A549 (cell line): ENCODE data around the gene PRF1. TPM values are rescaled to one million over a fixed set of nuclear protein-coding genes. Genes with fewer than 3 reads are reported as not detected.

ENCODE experiments used
- ATAC-seq, 2 experiments: fragments of 200-7000 bp in 1 of 2; fragments of >200 bp in 1 of 2; cut with Nextera tagmentation in 1 of 2; cut with Tn5 transposase in 1 of 2; 3 replicates each; pipeline versions ENCODE4 v1.8.0 to v1.9.1; 2018 to 2020; ENCODE audit warnings: mild to moderate bottlenecking in 1 of 2, moderate library complexity in 1 of 2
- CTCF ChIA-PET: fragments of 300-600 bp; sonication (Branson Sonifier 250); formaldehyde crosslinking; extraction: SDS; loops from one replicate; lab custom pipeline; 2021; ENCODE audit warnings: antibody characterized with exemption, inconsistent platforms; lab: Yijun Ruan, JAX
- POLR2A ChIA-PET: fragments of 350-600 bp; formaldehyde crosslinking; extraction: SDS; loops from one replicate; lab custom pipeline; 2021; ENCODE audit warnings: antibody characterized with exemption, inconsistent platforms; lab: Yijun Ruan, JAX
- DNase-seq, 2 experiments: peaks; one replicate each; pipeline versions ENCODE4 v3.0.0 to v3.0.0-alpha.2; 2011 to 2016; ENCODE audit warnings: low read depth in 1 of 2, low spot score in 1 of 2
- FAIRE-seq: peaks from 2 replicates; lab custom pipeline; 2011; peaks lifted over from hg19 to GRCh38; lab: Jason Lieb, UNC
- H3K27ac ChIP-seq, 2 experiments: fragments of >200 bp; sonication (Bioruptor Twin); formaldehyde crosslinking; 3 replicates each; pipeline ENCODE4 v1.5.1; 2016 to 2017
- H3K4me1 ChIP-seq: fragments of >200 bp; sonication (Bioruptor Twin); formaldehyde crosslinking; 3 replicates; pipeline ENCODE4 v1.6.1; 2016
- H3K4me2 ChIP-seq: fragments of >200 bp; sonication (Bioruptor Twin); formaldehyde crosslinking; 3 replicates; pipeline ENCODE4 v1.6.1; 2016
- H3K4me3 ChIP-seq: fragments of >200 bp; sonication (Bioruptor Twin); formaldehyde crosslinking; 3 replicates; pipeline ENCODE4 v1.5.1; 2016
- H3K9me3 ChIP-seq: fragments of >200 bp; sonication (Bioruptor Twin); formaldehyde crosslinking; 3 replicates; pipeline ENCODE4 v1.6.1; 2016
- E2F6 ChIP-seq: IDR thresholded peaks from 2 replicates; pipeline ENCODE4 v1.6.1; 2012; ENCODE audit warnings: low read depth, borderline replicate concordance
- FOSL2 ChIP-seq, 2 experiments: fragments of 450-650 bp in 1 of 2; fragments of >200 bp in 1 of 2; sonication (Bioruptor Twin) in 1 of 2; formaldehyde crosslinking; IDR thresholded peaks; 2 replicates each; pipeline versions ENCODE4 v1.5.0 to v1.6.1; 2016 to 2020; ENCODE audit warnings: mild to moderate bottlenecking in 1 of 2, moderate library complexity in 1 of 2
- FOXS1 ChIP-seq: fragments of 250-450 bp; sonication (Bioruptor Pico); IDR thresholded peaks from 2 replicates; pipeline ENCODE4 v1.5.0; 2020; ENCODE audit warnings: mild to moderate bottlenecking, moderate library complexity
- HEYL ChIP-seq: fragments of 250-450 bp; sonication (Bioruptor Pico); IDR thresholded peaks from 2 replicates; pipeline ENCODE4 v1.8.0; 2021; ENCODE audit warnings: mild to moderate bottlenecking, moderate library complexity
- HOXB13 ChIP-seq: fragments of 250-450 bp; sonication (Bioruptor Pico); IDR thresholded peaks from 2 replicates; pipeline ENCODE4 v1.5.0; 2020; ENCODE audit warnings: low read depth, mild to moderate bottlenecking, moderate library complexity
- HOXB5 ChIP-seq: fragments of 250-450 bp; sonication (Bioruptor Pico); IDR thresholded peaks from 2 replicates; pipeline ENCODE4 v1.5.0; 2020; ENCODE audit warnings: mild to moderate bottlenecking, moderate library complexity
- PHF8 ChIP-seq: fragments of 200-600 bp; sonication (generic); IDR thresholded peaks from 2 replicates; pipeline ENCODE4 v1.6.1; 2016; ENCODE audit warnings: low read depth, mild to moderate bottlenecking, antibody characterized with exemption, moderate library complexity, borderline replicate concordance
- RARB ChIP-seq: fragments of 250-450 bp; sonication (Bioruptor Pico); IDR thresholded peaks from 2 replicates; pipeline ENCODE4 v1.8.0; 2021; ENCODE audit warnings: mild to moderate bottlenecking, moderate library complexity
- RCOR1 ChIP-seq: fragments of 150-350 bp; IDR thresholded peaks from 2 replicates; pipeline ENCODE4 v1.6.1; 2014; ENCODE audit warnings: antibody characterized with exemption, low read length, low read depth
- SREBF2 ChIP-seq: fragments of 450-650 bp; IDR thresholded peaks from 2 replicates; pipeline ENCODE4 v1.6.1; 2014; ENCODE audit warnings: mild to moderate bottlenecking, moderate library complexity
- TFCP2L1 ChIP-seq: fragments of 250-450 bp; sonication (Bioruptor Pico); IDR thresholded peaks from 2 replicates; pipeline ENCODE4 v1.5.0; 2021; ENCODE audit warnings: mild to moderate bottlenecking
- ZNF302 ChIP-seq: fragments of 250-450 bp; sonication (Bioruptor Pico); IDR thresholded peaks from 2 replicates; pipeline ENCODE4 v1.9.0; 2021; ENCODE audit warnings: inconsistent platforms, mild to moderate bottlenecking, moderate library complexity
- ZSCAN20 ChIP-seq: fragments of 250-450 bp; sonication (Bioruptor Pico); IDR thresholded peaks from 2 replicates; pipeline ENCODE4 v1.8.0; 2022; ENCODE audit warnings: mild to moderate bottlenecking, moderate library complexity
- WGBS: methylation state at CpG from one replicate; pipeline ENCODE4 v1.1.6; 2017; ENCODE audit errors: missing lambda C conversion rate; 5-methylcytosine and 5-hydroxymethylcytosine counted together
- polyA plus RNA-seq, 4 experiments: library from polyadenylated mRNA; depleted of rRNA in 3 of 4; stranded (reverse); fragments of >200 nt; fragmentation: RNase III in 1 of 4; extraction: RNeasy Plus Mini Kit Qiagen cat#74134 plus additional on column Dnase treatment in 1 of 4; gene quantifications; 2 replicates in 3 of 4; 3 replicates in 1 of 4; pipeline ENCODE4 v1.2.3, GENCODE V29; 2011 to 2017
- TF ChIP-seq, protein P1 (sequence below): fragments of >200 bp; sonication (Bioruptor Twin); formaldehyde crosslinking; IDR thresholded peaks from 3 replicates; pipeline ENCODE4 v1.6.1; 2016

Gene PRF1
- polyA plus RNA-seq, 2 of the 4 experiments (the other 2 are of a cell fraction): not detected

GRCh38 chr10:70597856-70598815, 4.4 kb downstream of the PRF1 start (continued):
- no peak for TF ChIP-seq HEYL (CRISPR knock-in tag)
- TF ChIP-seq, all 56 proteins: peak for 0

DNA sequence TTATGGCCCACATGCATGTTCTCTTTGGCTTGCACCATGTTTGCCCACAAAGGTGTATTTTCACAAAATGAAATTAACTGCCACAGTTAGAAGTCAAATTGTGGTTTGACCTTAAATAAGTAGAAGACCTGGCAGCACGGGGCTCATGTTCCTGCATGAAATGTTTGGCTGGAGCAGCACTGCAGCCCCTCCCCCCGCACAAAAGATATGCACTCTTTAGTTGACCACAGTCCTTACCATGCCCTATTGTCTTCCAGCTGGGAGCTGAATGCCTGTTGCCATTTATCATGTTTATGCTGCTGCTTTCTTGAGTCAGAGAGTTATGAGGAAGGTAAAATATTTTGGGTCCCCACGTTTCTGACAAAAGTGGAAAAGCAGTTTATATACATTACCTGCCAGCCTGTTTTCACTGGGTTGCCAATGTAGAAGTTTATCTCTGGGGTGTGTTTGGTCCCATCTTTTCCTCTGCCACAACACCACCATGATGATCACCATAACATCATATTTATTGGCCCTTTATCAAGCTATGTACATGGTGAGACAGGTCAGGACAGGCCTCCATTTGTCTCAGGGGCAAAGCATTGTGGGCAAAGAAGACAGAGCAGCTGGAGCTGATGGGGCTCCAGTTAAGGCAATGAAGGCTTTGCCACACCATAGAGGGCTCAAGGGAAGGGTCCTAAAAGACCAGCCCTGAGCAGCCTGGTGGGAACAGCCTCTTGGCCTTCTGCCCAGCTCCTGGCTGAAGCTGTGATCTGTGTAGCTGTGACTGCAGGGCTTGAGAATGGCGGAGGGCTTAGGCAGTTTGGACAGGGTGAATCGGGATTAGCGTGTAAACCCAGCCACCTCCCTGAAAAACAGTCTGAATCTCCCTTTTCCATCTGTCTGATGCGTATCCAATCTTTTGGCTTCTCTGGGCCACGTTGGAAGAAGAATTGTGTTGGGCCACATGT, 5.4 kb downstream of the PRF1 start:
- H3K27ac ChIP-seq: no peak overlapping the region
- ChIA-PET CTCF (interaction anchor here (0.7 to 1.5 kb wide), 4 partner anchors 11 to 162 kb away, joined by 3 to 5 read pairs (median 3); no protein-coding TSS in a partner anchor), POLR2A (no interaction called here)
- no peak for DNase-seq
- no peak for ATAC-seq
- FAIRE-seq: no peak
- TF ChIP-seq, protein P1, sequence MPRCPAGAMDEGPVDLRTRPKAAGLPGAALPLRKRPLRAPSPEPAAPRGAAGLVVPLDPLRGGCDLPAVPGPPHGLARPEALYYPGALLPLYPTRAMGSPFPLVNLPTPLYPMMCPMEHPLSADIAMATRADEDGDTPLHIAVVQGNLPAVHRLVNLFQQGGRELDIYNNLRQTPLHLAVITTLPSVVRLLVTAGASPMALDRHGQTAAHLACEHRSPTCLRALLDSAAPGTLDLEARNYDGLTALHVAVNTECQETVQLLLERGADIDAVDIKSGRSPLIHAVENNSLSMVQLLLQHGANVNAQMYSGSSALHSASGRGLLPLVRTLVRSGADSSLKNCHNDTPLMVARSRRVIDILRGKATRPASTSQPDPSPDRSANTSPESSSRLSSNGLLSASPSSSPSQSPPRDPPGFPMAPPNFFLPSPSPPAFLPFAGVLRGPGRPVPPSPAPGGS: no peak
- TF ChIP-seq SREBF2: no peak
- TF ChIP-seq RCOR1: no peak
- TF ChIP-seq HOXB13 (CRISPR knock-in tag): no peak
- H3K4me2 ChIP-seq: no peak overlapping the region
- H3K4me1 ChIP-seq: no peaks in the 10 kb centered on the region
- 83% methylated on average over 8 of the region's 8 CpGs for WGBS
- H3K9me3 ChIP-seq: no peaks in the 10 kb centered on the region
- H3K4me3 ChIP-seq: no peak overlapping the region

DNA sequence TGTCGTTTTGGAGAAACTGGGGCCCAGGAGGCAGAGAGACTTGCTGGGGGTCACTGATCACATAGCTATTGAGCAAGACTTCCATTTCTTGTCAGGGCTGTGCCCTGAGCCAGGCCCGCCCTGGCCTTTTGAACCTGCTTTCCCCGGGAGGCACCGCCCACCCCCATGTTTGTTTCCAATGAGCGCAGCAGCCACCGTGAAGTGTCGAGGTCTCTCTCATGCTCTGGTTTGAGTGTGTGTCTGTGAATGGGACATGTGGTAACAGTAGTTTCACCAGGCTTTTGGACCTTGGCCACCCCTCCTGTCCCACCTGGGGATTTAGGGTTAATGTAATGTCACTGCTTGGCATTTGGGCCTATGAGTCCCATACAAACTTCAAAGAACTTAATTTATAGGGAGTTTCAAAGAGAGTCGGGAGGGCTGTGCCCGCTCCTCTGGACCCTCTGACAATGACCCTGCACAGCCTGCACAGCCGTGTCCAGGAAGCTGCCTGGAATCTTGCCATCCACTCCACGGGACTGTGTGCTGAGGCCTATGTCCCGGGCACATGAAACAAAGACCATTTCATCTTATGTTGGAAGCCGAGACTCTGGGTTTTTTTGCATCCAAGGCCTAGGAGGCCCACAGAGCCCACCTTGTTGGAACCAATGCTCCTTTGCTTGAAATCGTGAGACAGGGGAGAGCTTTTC, 6.3 kb downstream of the PRF1 start:
- CTCF ChIA-PET: interaction anchor here (1.0 kb wide), 1 partner anchor 163 kb away, joined by 3 read pairs; no protein-coding TSS in a partner anchor
- H3K27ac ChIP-seq: no peak overlapping the region
- no peak for TF ChIP-seq FOXS1
- no peak for ATAC-seq
- no peaks in the 10 kb centered on the region for H3K9me3 ChIP-seq
- no peak overlapping the region for H3K4me3 ChIP-seq
- H3K4me1 ChIP-seq: no peaks in the 10 kb centered on the region
- POLR2A ChIA-PET: no interaction called here
- no peak overlapping the region for H3K4me2 ChIP-seq
- 75% methylated on average over 14 of the region's 14 CpGs for WGBS
- no peak for DNase-seq
- no peak for FAIRE-seq

GRCh38 chr10:70595566-70596016, 7.0 kb downstream of the PRF1 start:
- H3K4me3 ChIP-seq: no peak overlapping the region
- no peaks in the 10 kb centered on the region for H3K4me1 ChIP-seq
- H3K9me3 ChIP-seq: no peaks in the 10 kb centered on the region
- no peak for ATAC-seq
- DNase-seq: no peak
- no peak for FAIRE-seq
- H3K4me2 ChIP-seq: no peak overlapping the region
- WGBS: 64% methylated on average over 5 of the region's 5 CpGs
- ChIA-PET CTCF (no interaction called here), POLR2A (interaction anchor here (0.7 kb wide), 1 partner anchor 145 kb away, joined by 4 read pairs; no protein-coding TSS in a partner anchor)
- TF ChIP-seq FOSL2 (IDR thresholded peaks at IDR 0.05) (no peak), FOSL2 (CRISPR knock-in tag; IDR thresholded peaks at IDR 0.05) (no peak), ZSCAN20 (no peak), RARB (CRISPR knock-in tag) (no peak)
- no peak overlapping the region for H3K27ac ChIP-seq

DNA sequence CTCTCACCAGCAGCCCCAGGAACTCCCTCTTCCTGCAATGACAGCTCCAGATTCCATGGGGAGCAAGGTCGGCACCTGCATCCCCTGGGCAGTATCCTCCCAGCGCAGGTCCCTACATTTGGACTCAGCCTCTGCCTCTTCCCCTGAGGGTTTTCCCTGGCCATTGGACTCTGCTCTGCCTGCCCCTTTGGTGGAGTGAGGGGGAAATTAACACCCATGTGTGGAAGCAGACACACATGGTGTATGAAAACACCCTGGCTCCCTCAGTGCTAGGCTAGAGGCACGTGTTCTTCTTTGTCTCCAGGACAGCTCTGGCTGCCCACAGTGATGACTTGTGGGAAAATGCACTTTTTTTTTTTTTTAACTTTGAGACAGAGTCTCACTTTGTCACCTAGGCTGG, 8.4 kb downstream of the PRF1 start:
- FAIRE-seq (no peak), ATAC-seq (no peak), DNase-seq (no peak)
- Histone ChIP-seq H3K4me2 (no peak overlapping the region), H3K4me1 (no peaks in the 10 kb centered on the region), H3K27ac (no peak overlapping the region), H3K4me3 (no peak overlapping the region), H3K9me3 (no peaks in the 10 kb centered on the region)
- 76% methylated on average over 3 of the region's 3 CpGs for WGBS
- ChIA-PET POLR2A (no interaction called here), CTCF (no interaction called here)
- no peak for TF ChIP-seq TFCP2L1 (CRISPR knock-in tag)
- no peak for TF ChIP-seq ZNF302
- no peak for TF ChIP-seq HOXB5 (CRISPR knock-in tag)
- no peak for TF ChIP-seq PHF8
- no peak for TF ChIP-seq E2F6
